IMR-90 (cell line): ENCODE data around the gene MMP14. TPM values are rescaled to one million over a fixed set of nuclear protein-coding genes. Genes with fewer than 3 reads are reported as not detected.

Experiments
- MAFK ChIP-seq: IDR thresholded peaks from 2 replicates; pipeline ENCODE4 v1.6.1; 2012; ENCODE audit warnings: low read depth, low read length, improper control_type of control experiment
- MAZ ChIP-seq: IDR thresholded peaks from 2 replicates; pipeline ENCODE4 v1.6.1; 2012; ENCODE audit warnings: low read depth, mild to moderate bottlenecking, low read length, improper control_type of control experiment, moderate library complexity, borderline replicate concordance
- MXI1 ChIP-seq: IDR thresholded peaks from 2 replicates; pipeline ENCODE4 v1.6.1; 2012; ENCODE audit warnings: low read depth, mild to moderate bottlenecking, low read length, moderate library complexity, borderline replicate concordance
- RAD21 ChIP-seq: IDR thresholded peaks from 2 replicates; pipeline ENCODE4 v1.6.1; 2012; ENCODE audit warnings: low read length, improper control_type of control experiment
- polyA plus RNA-seq, 3 experiments: library from polyadenylated mRNA; depleted of rRNA; stranded (reverse); fragments of >200 nt; gene quantifications; 2 replicates each; pipeline ENCODE4 v1.2.3, GENCODE V29; 2012; ENCODE audit warnings: low replicate concordance in 1 of 3
- total RNA-seq: library from RNA; depleted of rRNA; stranded (reverse); fragments of >200 nt; gene quantifications from 2 replicates; pipeline ENCODE4 v1.2.3, GENCODE V29; 2012
- TF ChIP-seq, protein P1 (sequence below): fragments of 150-350 bp; IDR thresholded peaks from 2 replicates; pipeline ENCODE4 v1.6.1; 2017; ENCODE audit warnings: mild to moderate bottlenecking, antibody characterized with exemption, low read length, low read depth

The MMP14 gene
- total and polyA plus RNA-seq, 2 of the 4 experiments (the other 2 are of a cell fraction) = 156 to 315 TPM

- no peak for TF ChIP-seq MAFK
- no peak for TF ChIP-seq MAZ
- no peak for TF ChIP-seq MXI1
- TF ChIP-seq RAD21 = no peak
- TF ChIP-seq, protein P1, sequence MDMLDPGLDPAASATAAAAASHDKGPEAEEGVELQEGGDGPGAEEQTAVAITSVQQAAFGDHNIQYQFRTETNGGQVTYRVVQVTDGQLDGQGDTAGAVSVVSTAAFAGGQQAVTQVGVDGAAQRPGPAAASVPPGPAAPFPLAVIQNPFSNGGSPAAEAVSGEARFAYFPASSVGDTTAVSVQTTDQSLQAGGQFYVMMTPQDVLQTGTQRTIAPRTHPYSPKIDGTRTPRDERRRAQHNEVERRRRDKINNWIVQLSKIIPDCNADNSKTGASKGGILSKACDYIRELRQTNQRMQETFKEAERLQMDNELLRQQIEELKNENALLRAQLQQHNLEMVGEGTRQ = no peak
These were observed 8.1 kb downstream of the MMP14 start (continued) for GRCh38 chr14:22844221-22845102.
